Superior temporal gyrus (tissue), 1 donor: ENCODE measurements around the gene ELSPBP1.
"Not testable (repeated sequence)": the region's sequence is repeated elsewhere in the genome, so short reads cannot be mapped to it uniquely, and the experiment has no call there.

Experiments
- DNase-seq: peaks from one replicate; pipeline ENCODE4 v3.0.0-alpha.2; 2016; ENCODE audit errors: extremely low spot score

ELSPBP1 gene

GRCh38 chr19:47994209-47994802 is at the start of gene ELSPBP1:
Gene ELSPBP1, plus strand, starts transcription at chr19:47994632. Its CDS starts 14,036 bp downstream, at chr19:48008668.
- no peak for DNase-seq

- DNase-seq, result not testable (repeated sequence)
Measured at GRCh38 chr19:47949852-47950521, 44.4 kb upstream of the ELSPBP1 start.

- DNase-seq, result not testable (repeated sequence)
Measured at GRCh38 chr19:47952132-47952531, 42.3 kb upstream of the ELSPBP1 start.

DNA sequence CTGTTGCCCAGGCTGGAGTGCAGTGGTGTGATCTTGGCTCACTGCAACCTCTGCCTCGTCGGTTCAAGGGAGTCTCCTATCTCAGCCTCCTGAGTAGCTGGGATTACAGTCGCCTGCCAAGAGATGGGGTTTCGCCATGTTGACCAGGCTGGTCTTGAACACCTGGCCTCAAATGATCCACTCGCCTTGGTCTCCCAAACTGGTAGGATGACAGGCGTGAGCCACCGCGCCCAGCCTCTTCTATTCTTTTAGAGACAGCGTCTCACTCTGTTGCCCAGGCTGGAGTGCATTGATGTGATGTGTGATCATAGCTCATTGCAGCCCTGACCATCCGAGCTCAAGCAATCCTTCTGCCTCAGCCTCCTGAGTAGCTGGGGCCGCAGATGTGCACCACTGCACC is 38.5 kb upstream of the ELSPBP1 start:
- not testable (repeated sequence) for DNase-seq

DNA sequence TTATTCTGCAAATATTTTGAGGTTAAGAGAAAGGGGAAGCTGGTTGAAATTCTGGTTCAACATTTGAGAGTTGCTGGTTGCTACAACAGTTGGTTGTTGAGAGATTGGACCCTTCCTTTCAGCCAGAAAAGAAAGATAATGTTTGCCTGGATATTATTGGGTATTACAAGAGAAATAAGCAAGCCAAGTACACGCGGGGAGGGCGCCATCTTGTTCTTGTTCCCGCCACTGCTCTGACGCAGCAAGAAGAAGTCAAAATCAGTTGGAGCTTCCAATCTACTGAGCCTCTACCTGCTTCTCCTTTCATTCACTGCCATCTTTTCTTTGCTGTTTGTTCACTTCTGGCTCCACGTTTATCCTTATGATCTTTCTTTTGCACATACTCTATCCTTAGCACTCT is 20.9 kb upstream of the ELSPBP1 start:
- no peak for DNase-seq

DNA sequence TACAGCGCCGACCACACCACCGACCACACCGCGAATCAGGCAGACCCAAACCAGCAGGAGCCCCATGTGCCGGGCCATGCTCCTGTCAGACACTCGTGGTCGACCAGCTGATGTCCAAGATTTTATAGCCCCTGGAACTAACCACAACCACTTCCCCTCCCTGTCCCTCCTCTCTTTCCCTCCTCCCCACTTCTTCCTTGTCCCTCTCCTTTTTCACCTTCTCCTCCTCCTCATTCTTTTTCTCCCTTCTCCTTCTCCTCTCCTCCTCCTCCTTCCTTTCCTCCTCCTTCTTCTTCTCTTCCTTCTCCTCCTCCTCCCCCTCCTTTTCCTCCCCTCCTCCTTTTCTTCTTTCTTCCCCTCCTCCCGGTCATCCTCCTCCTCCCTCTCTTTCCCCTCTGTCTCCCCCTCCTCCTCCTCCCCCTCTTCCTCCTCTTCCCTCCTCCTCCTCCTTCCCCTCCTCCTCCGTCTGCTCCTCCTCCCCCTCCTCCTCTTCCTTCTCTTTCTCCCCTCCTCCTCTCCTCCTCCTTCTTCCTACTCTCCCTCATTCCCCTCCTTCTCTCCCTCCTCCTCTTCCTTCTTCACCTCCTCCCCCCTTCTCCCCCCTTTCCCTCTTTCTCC is 3.1 kb upstream of the ELSPBP1 start:
- no peak for DNase-seq

- no peak for DNase-seq
Measured at GRCh38 chr19:47992070-47992469, 2.4 kb upstream of the ELSPBP1 start, which contains the start of gene BSPH1. Gene BSPH1, minus strand, starts transcription at chr19:47992170. Its CDS starts 89 bp downstream, at chr19:47992081.

GRCh38 chr19:47996230-47996727 is 1.8 kb downstream of the ELSPBP1 start:
- no peak for DNase-seq

DNA sequence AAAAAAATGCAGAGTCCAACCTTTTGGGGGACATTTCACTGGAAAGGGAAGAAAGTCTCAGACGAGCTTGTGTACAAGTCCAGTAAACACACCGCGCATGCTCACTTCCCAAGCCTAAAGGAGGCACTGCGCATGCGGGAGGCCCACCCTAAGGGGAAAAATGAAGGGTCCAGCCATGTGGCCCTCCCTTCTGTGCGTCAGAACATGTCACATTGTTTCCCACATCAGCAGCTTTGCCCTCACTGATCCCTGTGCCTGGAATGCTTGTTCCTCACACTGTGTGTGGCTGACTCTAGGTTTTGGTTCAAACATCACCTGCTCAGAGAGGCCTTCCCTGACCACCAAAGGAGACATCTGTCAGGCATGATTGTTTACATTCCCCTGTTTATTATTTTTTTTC is 4.4 kb downstream of the ELSPBP1 start:
- DNase-seq, result no peak

DNA sequence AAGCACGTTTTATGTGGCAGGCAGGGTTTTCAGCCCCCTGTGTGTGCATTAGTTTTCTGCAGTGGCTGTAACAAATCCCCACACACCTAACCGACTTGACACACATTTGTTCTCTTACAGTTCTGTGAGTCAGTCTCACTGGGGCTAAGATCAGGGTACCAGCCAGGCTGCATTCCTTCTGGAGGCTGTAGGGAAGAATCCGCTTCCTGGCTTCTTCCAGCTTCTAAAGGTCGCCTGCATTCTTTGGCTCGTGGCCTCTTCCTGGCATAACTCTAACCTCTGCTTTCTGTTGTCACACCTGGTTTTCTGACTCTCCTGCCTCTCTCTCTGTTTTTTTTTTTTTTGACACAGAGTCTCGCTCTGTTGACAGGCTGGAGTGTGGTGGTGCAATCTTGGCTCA is 6.4 kb downstream of the ELSPBP1 start:
- no peak for DNase-seq

DNA sequence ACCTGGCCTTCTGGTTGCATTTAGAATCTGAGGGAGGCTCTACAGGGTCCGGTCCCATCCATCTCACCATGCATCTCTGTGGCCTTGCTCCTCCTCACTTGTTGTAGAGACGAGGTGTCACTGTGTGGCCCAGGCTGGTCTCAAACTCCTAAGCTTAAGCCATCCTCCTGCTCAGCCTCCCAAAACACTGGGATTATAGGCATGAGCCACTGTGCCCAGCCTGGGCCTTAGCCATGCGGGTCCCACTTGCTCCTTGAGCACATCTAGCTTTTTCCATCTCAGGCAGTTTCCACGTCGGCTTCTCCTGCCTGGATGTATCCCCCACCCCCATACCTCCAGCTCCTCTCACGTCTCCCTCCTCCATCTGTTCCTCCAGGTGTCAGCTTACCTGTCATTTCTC is 9.8 kb downstream of the ELSPBP1 start:
- DNase-seq, result no peak

- no peak for DNase-seq
Measured at GRCh38 chr19:48006762-48007161, 12.3 kb downstream of the ELSPBP1 start.

GRCh38 chr19:48010932-48011758 is 16.7 kb downstream of the ELSPBP1 start:
- no peak for DNase-seq

DNA sequence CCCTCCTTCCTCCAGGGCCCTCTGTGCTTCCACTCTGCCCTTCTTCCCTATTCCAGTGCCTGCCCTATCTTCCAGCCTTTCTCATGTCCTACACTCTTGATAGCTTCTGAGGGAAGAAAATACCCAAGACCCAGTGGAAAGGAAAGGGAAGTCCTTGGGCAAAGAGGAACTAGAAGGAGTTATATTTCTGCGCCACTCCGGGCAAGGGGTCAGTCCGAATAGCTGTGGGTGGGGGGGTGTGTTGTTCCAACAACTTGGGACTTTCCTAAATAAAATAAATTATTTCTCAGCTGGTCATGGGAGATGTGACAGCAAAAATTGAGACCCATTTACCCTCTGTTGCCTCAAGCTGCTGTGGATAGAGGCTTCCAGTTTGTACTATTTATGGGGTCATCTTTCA is 26.3 kb downstream of the ELSPBP1 start:
- no peak for DNase-seq

- DNase-seq, result no peak
Measured at GRCh38 chr19:48023011-48023410, 28.6 kb downstream of the ELSPBP1 start.

GRCh38 chr19:48023518-48023917 is 29.1 kb downstream of the ELSPBP1 start:
- DNase-seq, result no peak

DNA sequence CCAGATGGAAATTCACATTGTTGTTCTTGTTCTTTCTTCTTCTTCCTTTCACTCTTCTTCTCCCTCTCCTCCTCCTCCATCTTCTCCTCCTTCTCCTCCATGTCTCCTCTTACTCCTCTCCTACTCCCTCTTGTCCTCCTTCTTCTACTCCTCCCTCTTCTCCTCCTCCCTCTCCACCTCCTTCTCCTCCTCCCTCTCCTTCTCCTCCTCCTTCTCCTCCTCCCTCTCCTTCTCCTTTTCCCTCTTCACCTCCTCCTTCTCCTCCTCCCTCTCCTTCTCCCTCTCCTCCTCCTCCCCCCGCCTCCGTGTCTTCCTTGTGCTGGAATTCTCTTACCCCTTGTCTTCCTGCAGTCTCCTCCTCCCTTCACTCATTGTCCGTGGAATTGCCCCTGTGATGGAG is 31.0 kb downstream of the ELSPBP1 start:
- DNase-seq, result no peak

DNA sequence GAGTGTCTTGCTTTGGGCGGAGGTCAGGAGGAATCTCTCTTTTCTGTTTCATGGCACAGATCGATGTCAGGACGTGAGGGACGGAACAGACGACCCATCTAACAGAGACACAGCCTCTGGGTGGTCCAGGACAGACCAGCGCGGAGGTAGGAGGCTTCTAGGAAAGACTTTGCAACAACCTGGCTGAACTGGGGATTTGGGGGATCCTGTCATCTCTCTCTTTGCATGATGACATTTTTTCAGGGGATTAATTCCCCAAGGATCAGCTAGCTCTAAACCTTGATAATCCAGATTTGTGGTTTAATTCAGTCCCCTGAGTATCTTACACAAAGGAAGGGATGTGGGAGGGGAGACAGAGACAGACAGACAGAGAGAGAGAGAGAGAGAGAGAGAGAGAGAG is 35.0 kb downstream of the ELSPBP1 start:
- DNase-seq, result no peak

DNA sequence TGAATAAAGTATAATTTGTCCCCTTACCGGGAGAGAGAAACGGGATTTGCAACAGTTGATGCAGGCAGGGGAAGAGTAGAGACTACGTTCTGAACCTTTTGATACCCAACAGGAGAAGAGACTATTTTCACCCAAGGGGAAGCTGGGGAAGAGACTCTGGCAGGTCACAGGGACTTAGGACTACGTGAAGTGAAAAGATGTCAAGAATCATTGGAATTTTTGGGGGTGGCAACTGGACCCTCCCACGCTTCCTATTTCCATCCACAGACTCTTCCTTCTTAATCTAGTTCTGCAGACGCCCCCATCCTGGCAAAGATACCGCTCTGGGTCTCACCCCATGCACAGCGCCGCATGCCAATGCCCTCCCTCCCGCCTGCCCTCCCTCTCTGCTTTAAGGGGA is 35.6 kb downstream of the ELSPBP1 start:
- no peak for DNase-seq

DNA sequence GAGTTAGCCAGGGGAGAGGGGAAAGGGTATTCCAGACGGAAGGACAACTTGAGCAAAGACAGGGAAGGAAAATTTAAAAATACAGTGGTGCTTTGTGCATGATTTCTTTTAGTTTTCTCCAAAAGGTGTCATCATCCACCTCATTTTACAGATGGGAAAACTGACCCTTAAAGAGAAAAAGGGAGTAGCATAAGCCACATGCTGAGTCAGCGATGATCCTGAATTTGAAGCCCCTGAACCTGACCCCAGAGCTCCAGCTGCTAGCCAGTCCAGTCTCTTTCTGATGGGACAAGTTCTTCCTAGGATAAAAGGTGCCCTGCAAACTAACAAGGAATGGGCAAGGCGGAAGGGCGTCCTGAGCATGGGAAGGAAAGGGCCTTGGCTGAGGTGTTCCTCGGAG is 39.2 kb downstream of the ELSPBP1 start:
- no peak for DNase-seq

- no peak for DNase-seq
Measured at GRCh38 chr19:48036765-48037164, 42.3 kb downstream of the ELSPBP1 start.
